SU-DHL-6 (cell line): ENCODE data around the gene PRRX1.

Experiments used
- EZH2phosphoT487 ChIP-seq: fragments of 200-600 bp; sonication (generic), shearing (Covaris generic); conservative IDR thresholded peaks from 2 replicates; pipeline ENCODE4 v1.6.1; 2018; ENCODE audit warnings: mild to moderate bottlenecking, antibody characterized with exemption, low read length, moderate library complexity, mixed read lengths
- TF ChIP-seq, protein P1 (sequence below): fragments of 200-600 bp; sonication (generic); IDR thresholded peaks from one replicate; pipeline ENCODE4 v1.5.1; 2017; ENCODE audit warnings: antibody characterized with exemption, mild to moderate bottlenecking, low read length, moderate library complexity; ENCODE audit not compliant: insufficient read depth, poor library complexity, severe bottlenecking

DNA sequence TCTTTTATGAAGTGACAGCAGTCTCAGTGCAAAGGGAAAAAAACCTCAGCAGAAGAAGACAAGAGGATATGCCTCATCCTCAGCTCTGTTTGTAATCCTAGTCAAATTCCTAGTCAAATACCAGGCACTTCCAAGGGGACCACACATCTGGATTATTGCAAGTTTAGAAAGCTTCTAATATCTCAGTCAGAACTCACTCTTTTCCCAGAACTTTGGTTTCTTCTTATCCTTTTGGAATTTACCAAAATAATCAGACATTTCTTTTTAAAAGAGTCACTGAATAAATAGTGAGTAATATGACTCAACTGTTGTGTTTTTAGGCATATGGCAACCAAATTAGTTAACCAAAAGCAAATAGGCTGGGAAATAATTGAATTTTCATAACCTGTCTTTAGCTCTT is 47.8 kb downstream of the PRRX1 start:
- TF ChIP-seq, protein P1, sequence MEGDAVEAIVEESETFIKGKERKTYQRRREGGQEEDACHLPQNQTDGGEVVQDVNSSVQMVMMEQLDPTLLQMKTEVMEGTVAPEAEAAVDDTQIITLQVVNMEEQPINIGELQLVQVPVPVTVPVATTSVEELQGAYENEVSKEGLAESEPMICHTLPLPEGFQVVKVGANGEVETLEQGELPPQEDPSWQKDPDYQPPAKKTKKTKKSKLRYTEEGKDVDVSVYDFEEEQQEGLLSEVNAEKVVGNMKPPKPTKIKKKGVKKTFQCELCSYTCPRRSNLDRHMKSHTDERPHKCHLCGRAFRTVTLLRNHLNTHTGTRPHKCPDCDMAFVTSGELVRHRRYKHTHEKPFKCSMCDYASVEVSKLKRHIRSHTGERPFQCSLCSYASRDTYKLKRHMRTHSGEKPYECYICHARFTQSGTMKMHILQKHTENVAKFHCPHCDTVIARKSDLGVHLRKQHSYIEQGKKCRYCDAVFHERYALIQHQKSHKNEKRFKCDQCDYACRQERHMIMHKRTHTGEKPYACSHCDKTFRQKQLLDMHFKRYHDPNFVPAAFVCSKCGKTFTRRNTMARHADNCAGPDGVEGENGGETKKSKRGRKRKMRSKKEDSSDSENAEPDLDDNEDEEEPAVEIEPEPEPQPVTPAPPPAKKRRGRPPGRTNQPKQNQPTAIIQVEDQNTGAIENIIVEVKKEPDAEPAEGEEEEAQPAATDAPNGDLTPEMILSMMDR, result no peak
- TF ChIP-seq EZH2phosphoT487, result no peak
